ENCODE data around the gene SRF.

Gene SRF

DNA sequence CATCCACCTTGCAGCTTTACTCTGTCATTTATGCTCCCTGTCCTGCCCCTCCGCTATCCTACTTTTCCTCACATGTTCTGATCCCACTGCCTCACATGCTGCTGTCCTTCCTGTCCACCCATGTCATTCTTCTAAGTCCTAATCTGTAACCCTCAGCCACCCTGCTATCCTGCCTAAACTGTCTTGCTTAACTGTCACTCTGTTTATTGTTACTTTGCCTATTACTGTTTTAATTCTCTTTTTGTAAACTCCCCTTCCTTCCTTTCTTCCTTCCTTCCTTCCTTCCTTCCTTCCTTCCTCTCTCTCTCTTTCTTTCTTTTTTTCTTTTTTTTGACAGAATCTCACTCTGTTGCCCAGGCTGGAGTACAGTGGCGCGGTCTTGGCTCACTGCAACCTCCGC lies 12.4 kb downstream of the SRF start:
- no peak for DNase-seq (ENCODE audit: low read depth)

DNA sequence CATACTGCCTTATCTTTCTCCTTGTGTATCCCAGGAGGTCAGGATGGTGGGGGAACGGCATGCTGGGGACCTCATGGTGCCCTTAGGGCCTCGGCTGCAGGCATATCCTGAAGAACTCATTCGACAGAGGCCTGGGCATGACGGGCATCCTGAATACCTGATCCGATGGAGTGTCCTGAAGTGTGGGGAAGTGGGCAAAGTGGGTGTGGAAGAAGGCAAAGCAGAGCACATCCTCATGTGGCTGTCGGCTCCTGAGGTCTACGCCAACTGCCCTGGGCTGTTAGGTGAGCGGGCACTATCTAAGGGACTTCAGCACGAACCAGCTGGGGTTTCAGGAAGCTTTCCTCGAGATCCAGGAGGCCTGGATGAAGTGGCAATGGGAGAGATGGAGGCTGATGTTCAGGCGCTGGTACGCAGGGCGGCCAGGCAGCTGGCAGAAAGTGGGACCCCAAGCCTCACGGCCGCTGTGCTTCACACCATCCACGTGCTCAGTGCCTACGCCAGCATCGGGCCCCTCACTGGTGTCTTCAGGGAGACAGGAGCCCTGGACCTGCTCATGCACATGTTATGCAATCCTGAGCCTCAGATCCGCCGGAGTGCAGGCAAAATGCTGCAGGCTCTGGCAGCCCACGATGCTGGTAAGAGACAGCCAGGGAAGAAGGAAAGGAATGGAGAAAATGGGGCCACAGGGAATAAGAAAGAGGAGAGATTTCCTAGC lies 13.4 kb downstream of the SRF start:
- no peak for DNase-seq (ENCODE audit: low read depth)

DNA sequence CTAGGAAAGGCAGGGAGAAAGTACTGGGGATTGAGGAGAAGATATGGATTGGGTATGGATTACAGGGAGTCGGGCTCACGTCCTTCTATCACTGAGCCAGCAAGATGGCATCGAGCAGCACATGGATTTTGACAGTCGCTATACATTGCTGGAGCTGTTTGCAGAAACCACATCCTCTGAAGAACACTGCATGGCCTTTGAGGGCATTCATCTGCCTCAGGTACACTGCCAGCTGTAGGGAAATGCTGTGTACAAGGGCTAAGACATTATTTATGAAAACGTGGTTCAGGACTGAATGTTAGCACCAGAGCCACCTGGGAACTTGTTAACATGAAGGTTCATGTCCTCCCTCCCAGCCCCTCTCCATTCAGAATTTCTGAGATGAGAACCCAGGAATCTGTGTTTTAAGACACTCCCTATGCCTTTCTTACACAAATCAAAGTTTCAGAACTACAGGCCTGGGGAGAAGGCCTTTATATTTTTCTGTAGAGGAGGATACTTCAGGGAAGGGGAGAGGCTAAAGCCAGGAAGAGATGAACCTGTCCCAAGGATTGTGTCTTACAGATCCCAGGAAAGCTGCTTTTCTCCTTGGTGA lies 14.4 kb downstream of the SRF start:
- no peak for DNase-seq (ENCODE audit: low read depth)

DNA sequence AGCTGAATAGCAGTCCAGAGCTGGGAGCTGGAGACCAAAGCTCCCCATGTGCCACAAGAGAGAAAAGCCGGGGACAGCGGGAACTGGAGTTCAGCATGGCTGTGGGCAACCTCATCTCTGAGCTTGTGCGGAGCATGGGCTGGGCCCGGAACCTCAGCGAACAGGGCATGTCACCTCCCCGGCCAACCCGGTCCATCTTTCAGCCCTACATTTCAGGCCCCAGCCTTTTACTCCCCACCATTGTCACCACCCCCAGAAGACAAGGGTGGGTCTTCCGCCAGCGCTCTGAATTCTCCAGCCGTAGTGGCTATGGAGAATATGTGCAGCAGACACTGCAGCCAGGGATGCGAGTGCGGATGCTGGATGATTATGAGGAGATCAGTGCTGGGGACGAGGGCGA lies 14.9 kb downstream of the SRF start:
- no peak for DNase-seq (ENCODE audit: low read depth)

DNA sequence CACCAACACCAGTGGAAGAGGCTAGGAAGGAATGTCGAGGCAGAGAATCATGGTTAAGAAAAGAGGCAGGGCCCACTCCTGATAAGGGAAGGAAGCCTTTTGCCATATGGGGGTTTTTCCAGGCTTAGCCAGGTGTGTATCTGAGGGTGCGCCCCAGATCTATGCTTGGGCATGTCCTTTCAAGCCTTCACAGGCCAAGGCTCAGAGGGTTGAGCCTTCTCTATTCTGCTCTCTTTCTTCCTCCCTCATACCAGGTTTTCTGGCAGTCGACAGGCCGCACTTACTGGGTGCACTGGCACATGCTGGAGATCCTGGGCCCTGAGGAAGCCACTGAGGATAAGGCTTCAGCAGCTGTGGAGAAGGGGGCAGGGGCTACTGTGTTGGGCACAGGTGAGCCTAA lies 15.6 kb downstream of the SRF start:
- DNase-seq (ENCODE audit: low read depth), result no peak

DNA sequence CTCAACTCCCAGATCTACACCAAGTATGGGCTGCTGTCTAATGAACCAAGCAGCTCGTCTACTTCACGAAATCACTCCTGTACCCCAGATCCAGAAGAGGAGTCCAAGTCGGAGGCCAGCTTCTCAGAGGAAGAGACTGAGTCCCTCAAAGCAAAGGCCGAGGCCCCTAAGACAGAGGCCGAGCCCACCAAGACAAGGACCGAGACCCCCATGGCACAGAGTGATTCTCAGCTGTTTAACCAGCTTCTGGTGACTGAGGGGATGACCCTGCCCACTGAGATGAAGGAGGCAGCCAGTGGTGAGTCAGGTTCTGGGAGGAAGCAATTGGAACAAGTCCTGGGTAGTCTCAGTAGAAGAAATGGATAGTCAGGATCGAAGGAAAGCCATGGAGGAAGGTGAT lies 16.8 kb downstream of the SRF start:
- no peak for DNase-seq (ENCODE audit: low read depth)

DNA sequence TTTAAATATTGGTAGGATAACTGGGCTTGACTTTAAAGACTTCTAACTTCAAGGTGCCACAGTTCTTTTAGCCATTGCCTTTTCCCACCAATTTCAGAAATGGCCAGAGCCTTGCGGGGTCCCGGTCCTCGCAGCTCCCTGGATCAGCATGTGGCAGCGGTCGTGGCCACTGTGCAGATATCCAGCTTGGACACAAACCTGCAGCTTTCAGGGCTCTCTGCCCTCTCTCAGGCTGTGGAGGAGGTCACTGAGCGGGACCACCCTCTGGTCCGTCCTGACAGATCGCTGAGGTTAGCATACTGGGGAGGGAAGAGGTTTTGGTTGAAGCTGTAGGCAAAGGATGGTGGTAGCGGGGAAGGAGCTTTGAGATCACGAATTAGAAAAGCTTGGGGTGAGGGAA lies 17.4 kb downstream of the SRF start:
- DNase-seq (ENCODE audit: low read depth), result no peak

DNA sequence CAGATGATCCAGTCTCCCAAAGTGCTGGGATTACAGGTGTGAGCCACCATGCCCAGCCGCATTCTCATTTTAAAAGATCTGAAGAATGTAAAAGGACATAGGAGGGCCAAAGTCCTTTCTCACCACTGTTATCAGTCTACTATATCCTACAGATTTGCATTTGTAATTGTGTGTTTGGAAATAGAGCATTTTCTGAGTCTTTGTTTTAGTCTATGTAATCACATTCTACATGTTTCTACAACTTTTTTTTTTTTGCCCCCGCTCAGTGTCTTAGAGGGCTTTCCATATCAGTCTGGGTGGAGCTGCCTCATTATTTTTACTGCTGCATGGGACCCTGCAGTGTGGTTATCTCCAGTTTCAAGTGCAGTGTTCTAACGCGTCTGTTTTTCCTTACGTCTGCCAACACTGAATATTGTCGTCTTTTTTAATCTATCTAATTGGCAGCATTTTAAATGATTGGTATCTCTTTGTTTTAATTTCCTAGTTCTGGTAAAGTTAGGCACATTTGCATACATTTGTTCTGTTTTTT lies 18.8 kb downstream of the SRF start:
- DNase-seq (ENCODE audit: low read depth), result no peak

DNA sequence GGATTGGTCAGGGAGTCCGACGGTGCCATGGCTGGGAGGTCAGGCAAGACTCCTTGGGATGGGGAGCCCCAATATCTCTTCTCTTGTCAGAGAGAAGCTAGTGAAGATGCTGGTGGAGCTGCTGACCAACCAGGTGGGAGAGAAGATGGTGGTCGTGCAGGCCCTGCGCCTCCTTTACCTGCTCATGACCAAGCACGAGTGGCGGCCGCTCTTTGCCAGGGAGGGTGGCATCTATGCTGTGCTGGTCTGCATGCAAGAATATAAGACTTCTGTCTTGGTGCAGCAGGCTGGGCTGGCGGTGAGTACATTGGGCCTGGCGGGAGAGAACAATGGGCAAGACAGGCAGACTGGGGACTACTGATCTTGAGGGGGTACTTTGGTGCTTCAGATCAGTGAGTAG lies 21.8 kb downstream of the SRF start:
- DNase-seq (ENCODE audit: low read depth), result no peak

DNA sequence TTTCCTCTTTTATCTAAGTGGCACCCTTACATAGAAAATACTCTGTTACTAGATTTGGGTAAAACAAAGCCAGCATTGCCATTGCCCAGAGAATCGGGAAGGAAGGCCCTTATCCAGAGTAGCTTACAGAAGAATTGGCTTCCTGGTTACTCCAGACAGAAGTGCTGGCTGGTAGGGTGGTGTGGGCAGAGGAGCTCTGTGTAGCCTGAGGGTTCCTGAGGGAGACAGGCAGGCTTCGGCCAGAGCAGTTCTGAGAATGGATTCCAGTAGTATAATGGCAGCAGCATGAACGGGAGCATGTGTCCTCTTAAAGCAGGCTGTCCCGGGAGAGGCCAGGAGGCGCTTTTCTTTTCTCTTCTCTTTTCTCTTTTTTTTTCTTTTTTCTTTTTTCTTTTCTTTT lies 22.9 kb downstream of the SRF start:
- no peak for DNase-seq (ENCODE audit: low read depth)

DNA sequence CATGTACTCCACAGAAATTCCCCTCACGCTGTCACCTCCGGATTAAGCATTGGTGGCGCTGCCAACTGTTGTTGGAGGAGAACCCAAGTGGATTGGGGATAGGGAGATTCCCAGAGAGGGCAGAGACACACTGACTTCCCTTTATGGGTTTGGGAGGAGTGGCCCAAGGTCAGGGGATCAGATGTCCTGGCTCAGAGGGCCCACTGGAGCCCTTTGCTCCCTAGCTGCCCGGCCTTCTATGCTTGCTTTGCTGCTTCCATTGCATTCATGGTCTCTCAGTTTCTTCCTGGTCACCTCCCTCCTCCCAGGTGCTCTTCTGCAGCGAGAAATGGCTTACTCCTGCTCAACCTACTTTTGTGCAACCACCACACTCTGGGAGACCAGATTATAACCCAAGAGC lies 25.3 kb downstream of the SRF start:
- no peak for DNase-seq (ENCODE audit: low read depth)

DNA sequence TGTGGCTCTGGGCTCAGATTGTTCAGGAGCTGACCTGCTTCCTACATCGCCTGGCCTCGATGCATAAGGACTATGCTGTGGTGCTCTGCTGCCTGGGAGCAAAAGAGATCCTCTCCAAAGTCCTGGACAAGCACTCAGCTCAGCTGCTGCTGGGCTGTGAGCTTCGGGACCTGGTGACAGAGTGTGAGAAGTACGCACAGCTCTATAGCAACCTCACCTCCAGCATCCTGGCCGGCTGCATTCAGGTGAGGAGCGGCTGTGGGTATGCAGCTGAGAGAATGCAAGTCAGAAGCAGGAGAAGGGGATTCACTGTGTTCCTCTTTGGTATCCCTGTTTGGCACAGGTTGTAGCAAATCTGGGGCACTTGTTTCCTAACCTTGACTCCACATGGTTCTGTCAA lies 28.8 kb downstream of the SRF start:
- DNase-seq (ENCODE audit: low read depth), result no peak

DNA sequence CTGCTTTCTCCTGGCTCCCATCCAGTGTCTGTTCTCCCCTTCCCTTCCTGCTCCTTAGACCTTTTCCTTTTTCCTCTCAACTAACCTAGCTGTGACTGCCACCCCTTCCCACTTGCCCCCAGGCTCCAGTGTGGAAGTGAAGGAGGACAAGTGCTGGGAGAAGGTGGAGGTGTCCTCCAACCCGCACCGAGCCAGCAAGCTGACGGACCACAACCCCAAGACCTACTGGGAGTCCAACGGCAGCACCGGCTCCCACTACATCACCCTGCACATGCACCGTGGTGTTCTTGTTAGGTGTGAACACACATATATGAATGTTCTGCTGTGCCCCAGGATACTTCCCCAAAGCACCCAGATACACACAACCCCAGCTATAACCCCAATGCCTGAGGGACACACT lies 29.5 kb downstream of the SRF start:
- no peak for DNase-seq (ENCODE audit: low read depth)

DNA sequence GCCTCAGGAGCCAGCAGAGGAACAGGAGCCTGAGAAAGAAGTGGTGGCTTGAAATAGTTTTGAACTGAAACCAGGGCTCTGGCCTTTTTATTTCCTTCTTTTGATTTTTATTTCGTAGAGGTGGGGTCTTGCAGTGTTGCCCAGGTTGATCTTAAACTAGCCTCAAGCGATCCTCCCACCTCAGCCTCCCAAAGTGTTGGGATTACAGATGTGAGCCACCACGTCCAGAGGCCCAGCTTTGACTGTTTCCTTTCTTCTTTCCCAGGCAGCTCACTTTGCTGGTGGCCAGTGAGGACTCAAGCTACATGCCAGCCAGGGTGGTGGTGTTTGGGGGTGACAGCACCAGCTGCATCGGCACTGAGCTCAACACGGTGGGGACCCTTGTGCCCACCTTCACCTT lies 31.4 kb downstream of the SRF start:
- no peak for DNase-seq (ENCODE audit: low read depth)

DNA sequence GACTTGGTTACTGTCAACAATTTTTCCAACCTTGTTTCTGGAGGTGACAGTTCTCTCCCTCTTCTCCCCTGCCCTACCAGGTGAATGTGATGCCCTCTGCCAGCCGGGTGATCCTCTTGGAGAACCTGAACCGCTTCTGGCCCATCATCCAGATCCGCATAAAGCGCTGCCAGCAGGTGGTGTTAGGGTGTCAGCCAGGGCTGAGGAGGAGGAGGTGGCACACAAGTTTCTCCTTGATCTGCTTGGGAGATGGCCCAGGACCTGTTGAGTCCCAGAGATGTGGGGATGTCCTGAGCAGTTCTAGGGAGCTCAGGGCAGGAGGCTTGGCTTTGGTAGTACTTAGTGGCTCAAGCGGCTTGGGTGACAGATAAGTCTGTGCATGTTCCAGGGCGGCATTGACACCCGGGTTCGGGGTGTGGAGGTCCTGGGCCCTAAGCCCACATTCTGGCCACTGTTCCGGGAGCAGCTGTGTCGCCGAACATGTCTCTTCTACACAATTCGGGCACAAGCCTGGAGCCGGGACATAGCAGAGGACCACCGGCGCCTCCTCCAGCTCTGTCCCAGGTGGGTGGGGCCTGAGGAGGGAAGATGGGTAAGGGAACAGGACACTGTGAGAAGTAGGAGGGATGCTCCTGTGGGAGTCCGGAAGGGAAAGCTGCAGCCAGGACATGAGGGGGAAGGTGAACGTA lies 32.1 kb downstream of the SRF start:
- DNase-seq (ENCODE audit: low read depth), result no peak

DNA sequence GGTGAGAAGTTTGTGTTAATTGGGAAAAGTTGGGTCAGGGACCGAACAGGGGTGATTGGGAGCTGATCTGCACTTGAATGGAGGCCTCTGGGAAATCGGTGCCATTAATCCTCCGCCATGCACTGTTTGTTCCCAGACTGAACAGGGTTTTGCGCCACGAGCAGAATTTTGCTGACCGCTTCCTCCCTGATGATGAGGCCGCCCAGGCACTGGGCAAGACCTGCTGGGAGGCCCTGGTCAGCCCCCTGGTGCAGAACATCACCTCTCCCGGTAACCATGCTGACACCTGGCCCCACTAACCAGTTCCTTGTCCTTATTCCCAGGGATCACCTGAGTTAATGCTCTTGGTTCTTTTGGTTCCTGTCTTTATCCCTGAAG lies 32.6 kb downstream of the SRF start:
- DNase-seq (ENCODE audit: low read depth), result no peak

DNA sequence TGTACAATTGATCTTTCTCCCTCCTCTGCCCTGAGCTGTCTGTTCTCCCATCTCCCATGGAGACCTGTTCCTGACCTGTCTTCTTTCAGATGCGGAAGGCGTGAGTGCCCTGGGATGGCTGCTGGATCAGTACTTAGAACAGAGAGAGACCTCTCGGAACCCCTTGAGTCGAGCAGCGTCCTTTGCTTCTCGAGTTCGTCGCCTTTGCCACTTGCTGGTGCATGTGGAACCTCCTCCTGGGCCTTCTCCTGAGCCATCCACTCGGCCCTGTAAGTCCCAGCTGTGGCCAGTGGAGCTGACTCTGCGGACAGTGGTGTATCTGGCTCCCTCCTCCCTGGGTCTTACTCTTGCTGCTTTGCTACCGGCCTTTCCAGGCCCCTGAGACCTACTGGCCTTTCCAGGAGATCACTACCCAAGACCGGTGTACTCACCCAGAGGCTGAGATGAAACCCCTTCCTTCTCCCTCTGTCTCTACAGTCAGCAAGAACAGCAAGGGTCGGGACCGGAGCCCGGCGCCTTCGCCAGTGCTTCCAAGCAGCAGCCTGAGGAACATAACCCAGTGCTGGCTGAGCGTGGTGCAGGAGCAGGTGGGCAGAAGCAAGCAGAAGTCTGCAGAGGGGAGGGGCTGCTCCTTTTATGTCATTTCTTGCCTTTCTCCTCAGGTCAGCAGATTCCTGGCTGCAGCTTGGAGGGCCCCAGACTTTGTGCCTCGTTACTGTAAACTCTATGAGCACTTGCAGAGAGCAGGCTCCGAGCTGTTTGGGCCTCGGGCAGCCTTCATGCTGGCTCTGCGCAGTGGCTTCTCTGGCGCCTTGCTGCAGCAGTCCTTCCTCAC lies 33.4 kb downstream of the SRF start:
- DNase-seq (ENCODE audit: low read depth), result no peak

DNA sequence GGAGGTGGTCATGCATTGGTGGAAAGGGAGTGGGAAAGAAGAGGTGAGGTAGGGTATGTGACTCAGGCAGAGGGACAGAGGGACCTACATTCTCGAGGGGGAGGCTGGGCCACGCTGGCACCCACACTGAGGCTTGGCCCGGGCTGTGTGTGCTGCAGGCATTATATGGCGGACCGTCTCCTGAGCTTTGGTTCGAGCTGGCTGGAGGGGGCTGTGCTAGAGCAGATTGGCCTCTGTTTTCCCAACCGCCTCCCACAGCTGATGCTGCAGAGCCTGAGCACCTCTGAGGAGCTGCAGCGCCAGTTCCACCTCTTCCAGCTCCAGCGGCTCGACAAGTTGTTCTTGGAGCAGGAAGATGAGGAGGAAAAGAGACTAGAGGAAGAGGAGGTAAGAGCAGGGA lies 34.8 kb downstream of the SRF start:
- DNase-seq (ENCODE audit: low read depth), result no peak

DNA sequence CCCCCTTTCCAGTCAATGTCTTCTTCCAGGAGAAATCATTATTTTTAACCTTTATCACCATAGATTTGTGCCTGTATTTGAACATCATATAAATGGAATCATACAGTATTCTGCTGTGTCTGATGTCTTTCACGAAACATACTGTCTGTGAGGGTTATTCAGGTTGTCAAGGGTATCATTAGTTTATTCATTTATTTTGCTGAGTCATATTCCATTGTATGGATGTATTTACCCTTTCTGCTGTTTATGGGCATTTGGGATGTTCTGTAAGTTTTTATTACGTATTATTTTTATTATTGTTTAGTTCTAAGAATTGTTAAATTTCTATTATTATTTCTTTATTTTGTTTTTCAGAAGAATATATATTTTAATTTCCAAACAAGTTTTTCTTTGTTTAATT lies 36.2 kb downstream of the SRF start:
- no peak for DNase-seq (ENCODE audit: low read depth)

DNA sequence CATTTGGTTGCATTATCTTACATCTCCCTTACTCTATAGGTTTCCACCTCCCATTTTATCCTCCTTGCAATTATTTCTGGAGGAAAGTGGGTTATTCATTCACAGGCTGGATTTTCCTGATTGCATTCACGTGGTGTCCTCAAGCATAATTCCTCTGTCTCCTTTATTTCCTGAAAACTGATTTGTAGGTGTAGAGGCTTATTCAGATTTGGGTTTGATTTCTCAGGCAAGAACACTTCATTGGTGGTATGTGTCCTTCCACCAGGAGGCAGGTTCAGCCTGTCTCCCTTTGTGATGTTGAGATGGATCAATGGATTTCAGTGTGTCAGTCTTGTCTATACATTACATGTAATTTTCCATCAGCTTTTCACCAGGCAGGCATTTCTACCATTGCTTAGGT lies 40.9 kb downstream of the SRF start:
- DNase-seq (ENCODE audit: low read depth), result no peak

DNA sequence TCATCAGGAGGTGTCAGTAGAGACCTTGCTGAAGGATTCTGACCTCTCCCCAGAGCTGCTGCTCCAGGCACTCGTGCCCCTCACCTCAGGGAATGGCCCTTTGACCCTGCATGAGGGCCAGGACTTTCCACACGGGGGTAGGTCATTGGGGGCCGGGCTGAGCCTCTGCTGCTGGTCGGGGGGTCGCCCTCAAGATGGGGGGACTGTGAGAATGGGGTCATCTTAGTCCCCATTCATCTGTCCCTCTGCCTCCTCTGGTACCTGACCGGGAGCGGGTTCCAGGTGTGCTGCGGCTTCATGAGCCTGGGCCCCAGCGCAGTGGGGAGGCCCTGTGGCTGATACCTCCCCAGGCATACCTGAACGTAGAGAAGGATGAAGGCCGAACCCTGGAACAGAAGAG lies 42.4 kb downstream of the SRF start:
- no peak for DNase-seq (ENCODE audit: low read depth)

DNA sequence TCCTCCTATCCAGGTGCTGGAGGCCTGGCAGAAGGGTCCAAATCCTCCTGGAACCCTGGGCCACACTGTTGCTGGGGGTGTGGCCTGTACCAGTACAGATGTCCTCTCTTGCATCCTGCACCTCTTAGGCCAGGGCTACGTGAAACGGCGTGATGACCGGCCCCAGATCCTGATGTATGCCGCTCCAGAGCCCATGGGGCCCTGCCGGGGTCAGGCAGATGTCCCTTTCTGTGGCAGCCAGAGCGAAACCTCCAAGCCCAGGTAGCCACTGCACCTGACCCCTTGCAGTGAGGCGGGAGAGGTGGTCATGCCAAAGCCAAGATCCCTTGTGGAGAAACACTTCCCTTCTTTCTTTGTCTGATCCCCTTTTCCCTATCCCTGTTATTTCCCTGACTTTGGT lies 44.0 kb downstream of the SRF start:
- no peak for DNase-seq (ENCODE audit: low read depth)

DNA sequence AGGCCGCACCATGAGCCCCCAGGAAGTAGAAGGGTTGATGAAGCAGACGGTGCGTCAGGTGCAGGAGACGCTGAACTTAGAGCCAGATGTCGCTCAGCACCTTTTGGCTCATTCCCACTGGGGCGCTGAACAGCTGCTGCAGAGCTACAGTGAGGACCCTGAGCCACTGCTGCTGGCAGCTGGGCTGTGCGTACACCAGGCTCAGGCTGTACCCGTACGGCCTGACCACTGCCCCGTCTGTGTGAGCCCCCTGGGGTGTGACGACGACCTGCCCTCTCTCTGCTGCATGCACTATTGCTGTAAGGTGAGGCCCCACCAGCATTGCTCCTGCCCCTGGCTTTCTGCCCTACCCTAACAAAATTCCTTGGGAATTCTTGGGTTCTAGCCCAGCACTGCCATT lies 45.1 kb downstream of the SRF start:
- no peak for DNase-seq (ENCODE audit: low read depth)

Data from GM04503 (cell line).